ENCODE measurements around the gene FAM227B. TPM values are rescaled to one million over a fixed set of nuclear protein-coding genes. Genes with fewer than 3 reads are reported as not detected.
A peak's percentile ranks its signal among the peaks of the same experiment; 100 is the strongest.
"Not testable (repeated sequence)": the region's sequence is repeated elsewhere in the genome, so short reads cannot be mapped to it uniquely, and the experiment has no call there.

The FAM227B gene
- total RNA-seq, result 1 to 10 TPM; 8.2 to 9.8 TPM
- long read RNA-seq, partial matches to known transcripts, result 0 of 3 reads
- long read RNA-seq, other reads (novel, unspliced or antisense), result 3 of 3 reads

GRCh38 chr15:49620658-49621368 lies at the start of gene FAM227B, which contains the start of gene DTWD1:
TSS of gene FAM227B (minus strand) at chr15:49620818. CDS start at chr15:49615171, 5,647 bp downstream.
TSS of gene DTWD1 (plus strand) at chr15:49621048. CDS start at chr15:49625168, 4,120 bp downstream.
- intact Hi-C loops (cut with DNase I), result loop anchor here in 1 of 2 donors (10.0 kb wide), 2 partner anchors 196 to 384 kb away; partner anchors contain the start of gene FGF7
- DNase-seq (peak; percentile 98), ATAC-seq (peak; percentile 99 to 100)

- ATAC-seq (no peak), DNase-seq (no peak)
- intact Hi-C loops (cut with DNase I), result no loop called here
Measured at GRCh38 chr15:49669288-49669687, 48.7 kb upstream of the FAM227B start.

GRCh38 chr15:49666486-49666885 lies 45.9 kb upstream of the FAM227B start:
- intact Hi-C loops (cut with DNase I); ATAC-seq; DNase-seq: not testable (repeated sequence)

- DNase-seq (no peak), ATAC-seq (no peak)
- intact Hi-C loops (cut with DNase I), result no loop called here
Measured at GRCh38 chr15:49664716-49665115, 44.1 kb upstream of the FAM227B start.

GRCh38 chr15:49656734-49657133 lies 36.1 kb upstream of the FAM227B start:
- intact Hi-C loops (cut with DNase I), result no loop called here
- no peak for DNase-seq
- no peak for ATAC-seq

- ATAC-seq, result no peak
- intact Hi-C loops (cut with DNase I), result no loop called here
Measured at GRCh38 chr15:49652922-49653321, 32.3 kb upstream of the FAM227B start.

GRCh38 chr15:49650676-49651075 lies 30.1 kb upstream of the FAM227B start:
- no peak for DNase-seq
- intact Hi-C loops (cut with DNase I), result no loop called here
- no peak for ATAC-seq

More at GRCh38 chr15:49652922-49653321, 32.3 kb upstream of the FAM227B start:
- no peak for DNase-seq

GRCh38 chr15:49649987-49650386 lies 29.4 kb upstream of the FAM227B start:
- intact Hi-C loops (cut with DNase I), result no loop called here
- ATAC-seq, result no peak
- DNase-seq, result no peak

- no peak for DNase-seq
- intact Hi-C loops (cut with DNase I), result no loop called here
- ATAC-seq, result no peak
Measured at GRCh38 chr15:49646891-49647290, 26.3 kb upstream of the FAM227B start.

- ATAC-seq (no peak), DNase-seq (peak; percentile 22)
- intact Hi-C loops (cut with DNase I), result no loop called here
Measured at GRCh38 chr15:49645941-49646340, 25.3 kb upstream of the FAM227B start.

GRCh38 chr15:49645277-49645676 lies 24.7 kb upstream of the FAM227B start:
- ATAC-seq, result peak in 1 of 2 donors; percentile 57
- DNase-seq, result no peak
- intact Hi-C loops (cut with DNase I), result no loop called here

- peak in 1 of 2 donors; percentile 30 for ATAC-seq
- DNase-seq, result no peak
- intact Hi-C loops (cut with DNase I), result no loop called here
Measured at GRCh38 chr15:49644364-49644794, 23.8 kb upstream of the FAM227B start.

- intact Hi-C loops (cut with DNase I), result no loop called here
- no peak for ATAC-seq
- no peak for DNase-seq
Measured at GRCh38 chr15:49637857-49638256, 17.2 kb upstream of the FAM227B start.

GRCh38 chr15:49628379-49628778 lies 7.8 kb upstream of the FAM227B start:
- DNase-seq (no peak), ATAC-seq (no peak)
- intact Hi-C loops (cut with DNase I), result loop anchor here in 1 of 2 donors (10.0 kb wide), 2 partner anchors 204 to 376 kb away; partner anchors contain the start of gene FGF7

GRCh38 chr15:49627407-49627877 lies 6.8 kb upstream of the FAM227B start:
- intact Hi-C loops (cut with DNase I), result loop anchor here in 1 of 2 donors (10.0 kb wide), 2 partner anchors 203 to 377 kb away; partner anchors contain the start of gene FGF7
- ATAC-seq (no peak), DNase-seq (no peak)

- DNase-seq (no peak), ATAC-seq (no peak)
- intact Hi-C loops (cut with DNase I), result loop anchor here in 1 of 2 donors (10.0 kb wide), 2 partner anchors 201 to 379 kb away; partner anchors contain the start of gene FGF7
Measured at GRCh38 chr15:49625460-49626036, 4.9 kb upstream of the FAM227B start.

- DNase-seq (no peak), ATAC-seq (no peak)
- intact Hi-C loops (cut with DNase I), result loop anchor here in 1 of 2 donors (10.0 kb wide), 2 partner anchors 199 to 381 kb away; partner anchors contain the start of gene FGF7
Measured at GRCh38 chr15:49624056-49624455, 3.4 kb upstream of the FAM227B start.

- DNase-seq (no peak), ATAC-seq (no peak)
- intact Hi-C loops (cut with DNase I), result loop anchor here in 1 of 2 donors (10.0 kb wide), 2 partner anchors 198 to 382 kb away; partner anchors contain the start of gene FGF7
Measured at GRCh38 chr15:49622561-49622960, 1.9 kb upstream of the FAM227B start.

GRCh38 chr15:49621887-49622286 lies 1.3 kb upstream of the FAM227B start:
- intact Hi-C loops (cut with DNase I), result loop anchor here in 1 of 2 donors (10.0 kb wide), 2 partner anchors 197 to 383 kb away; partner anchors contain the start of gene FGF7
- ATAC-seq, result no peak
- no peak for DNase-seq

- DNase-seq (no peak), ATAC-seq (no peak)
- intact Hi-C loops (cut with DNase I), result loop anchor here in 1 of 2 donors (10.0 kb wide), 2 partner anchors 197 to 383 kb away; partner anchors contain the start of gene FGF7
Measured at GRCh38 chr15:49621401-49621811, 788 bp upstream of the FAM227B start.

All from left cardiac atrium (tissue), 4 donors.